IPS-18c (cell line): Measurements from ENCODE around the gene AQP12B.

Source experiments
- H3K4me3 ChIP-seq: 2 replicates; pipeline ENCODE4 v1.7.0; 2013; ENCODE audit warnings: low read depth, mild to moderate bottlenecking, low read length, moderate library complexity; ENCODE audit not compliant: insufficient read depth
- H3K9me3 ChIP-seq: one replicate; pipeline ENCODE4 v1.6.1; 2013; ENCODE audit warnings: mild to moderate bottlenecking, low read length, moderate library complexity; ENCODE audit not compliant: control insufficient read depth, insufficient read depth

AQP12B gene

GRCh38 chr2:240632306-240632721, 50.4 kb downstream of the AQP12B start:
- H3K9me3 ChIP-seq, result peaks cover 21% of the 10 kb centered on the region

GRCh38 chr2:240631548-240632305, 51.0 kb downstream of the AQP12B start:
- H3K4me3 ChIP-seq, result no peak overlapping the region
- peaks cover 21% of the 10 kb centered on the region for H3K9me3 ChIP-seq

More at GRCh38 chr2:240632306-240632721, 50.4 kb downstream of the AQP12B start:
- H3K4me3 ChIP-seq, result no peak overlapping the region

- peaks cover 21% of the 10 kb centered on the region for H3K9me3 ChIP-seq
- H3K4me3 ChIP-seq, result no peak overlapping the region
These were observed 51.7 kb downstream of the AQP12B start for GRCh38 chr2:240630771-240631547.

GRCh38 chr2:240629968-240630770, 52.5 kb downstream of the AQP12B start:
- H3K9me3 ChIP-seq, result peaks cover 15% of the 10 kb centered on the region
- H3K4me3 ChIP-seq, result no peak overlapping the region

- Histone ChIP-seq H3K9me3 (peaks cover 10% of the 10 kb centered on the region), H3K4me3 (no peak overlapping the region)
These were observed 53.1 kb downstream of the AQP12B start for GRCh38 chr2:240629619-240629967.

GRCh38 chr2:240628808-240629618, 53.7 kb downstream of the AQP12B start:
- H3K4me3 ChIP-seq, result no peak overlapping the region
- peaks cover 7% of the 10 kb centered on the region for H3K9me3 ChIP-seq

- H3K9me3 ChIP-seq, result peaks cover 4% of the 10 kb centered on the region
- no peak overlapping the region for H3K4me3 ChIP-seq
These were observed 54.2 kb downstream of the AQP12B start for GRCh38 chr2:240628507-240628807.

GRCh38 chr2:240627736-240628506, 54.8 kb downstream of the AQP12B start:
- peaks cover 2% of the 10 kb centered on the region for H3K9me3 ChIP-seq
- no peak overlapping the region for H3K4me3 ChIP-seq

- peaks cover 2% of the 10 kb centered on the region for H3K9me3 ChIP-seq
- no peak overlapping the region for H3K4me3 ChIP-seq
These were observed 56.0 kb downstream of the AQP12B start for GRCh38 chr2:240626531-240627300.
